DOHH2 (cell line): ENCODE results near the gene ITGA4.

Source experiments
- H3F3A ChIP-seq: fragments of 200-600 bp; sonication (generic), shearing (Covaris generic); 2 replicates; pipeline ENCODE4 v1.6.0; 2016; ENCODE audit warnings: antibody characterized with exemption, mild to moderate bottlenecking; ENCODE audit not compliant: control insufficient read depth, insufficient read depth
- H3K27ac ChIP-seq: fragments of 200-600 bp; sonication (generic); 2 replicates; pipeline ENCODE4 v1.5.1; 2014; ENCODE audit warnings: low read depth, mild to moderate bottlenecking, low read length, moderate library complexity
- H3K27me3 ChIP-seq: fragments of 200-600 bp; sonication (generic); 2 replicates; pipeline ENCODE4 v1.6.1; 2014; ENCODE audit warnings: mild to moderate bottlenecking, low read length, mixed read lengths; ENCODE audit not compliant: control insufficient read depth
- H3K36me3 ChIP-seq: fragments of 200-600 bp; sonication (generic); 2 replicates; pipeline ENCODE4 v1.6.1; 2014; ENCODE audit warnings: mild to moderate bottlenecking, low read length, moderate library complexity, mixed read lengths; ENCODE audit not compliant: control insufficient read depth
- H3K4me1 ChIP-seq: fragments of 200-600 bp; sonication (generic); 2 replicates; pipeline ENCODE4 v1.6.1; 2014; ENCODE audit warnings: mild to moderate bottlenecking, low read length, mixed read lengths; ENCODE audit not compliant: control insufficient read depth
- H3K4me2 ChIP-seq: fragments of 200-600 bp; sonication (generic); 2 replicates; pipeline ENCODE4 v1.6.0; 2014; ENCODE audit warnings: mild to moderate bottlenecking, low read length, moderate library complexity
- H3K4me3 ChIP-seq: fragments of 200-600 bp; sonication (generic); 2 replicates; pipeline ENCODE4 v1.5.1; 2014; ENCODE audit warnings: mild to moderate bottlenecking, low read length, mixed read lengths
- H3K79me2 ChIP-seq: fragments of 200-600 bp; sonication (generic); 2 replicates; pipeline ENCODE4 v1.6.1; 2014; ENCODE audit warnings: mild to moderate bottlenecking, low read length, mixed read lengths; ENCODE audit not compliant: control insufficient read depth
- H3K9me2 ChIP-seq: fragments of 200-600 bp; sonication (generic); replicated peaks from 2 replicates; pipeline ENCODE4 v1.6.1; 2014; ENCODE audit warnings: mild to moderate bottlenecking, low read length, mixed read lengths; ENCODE audit not compliant: control insufficient read depth
- H3K9me3 ChIP-seq: fragments of 200-600 bp; sonication (generic); 2 replicates; pipeline ENCODE4 v1.6.1; 2014; ENCODE audit warnings: antibody characterized with exemption, low read length, mixed read lengths; ENCODE audit not compliant: control insufficient read depth, insufficient read depth
- H4K20me1 ChIP-seq: fragments of 200-600 bp; sonication (generic); 2 replicates; pipeline ENCODE4 v1.6.0; 2014; ENCODE audit warnings: low read depth, mild to moderate bottlenecking, antibody characterized with exemption, low read length, moderate library complexity; ENCODE audit not compliant: control insufficient read depth, insufficient read depth
- CTCF ChIP-seq: fragments of 200-600 bp; sonication (generic); IDR thresholded peaks from one replicate; pipeline ENCODE4 v1.5.1; 2014; ENCODE audit warnings: antibody characterized with exemption, mild to moderate bottlenecking, low read depth, low read length; ENCODE audit not compliant: poor library complexity, severe bottlenecking
- EZH2phosphoT487 ChIP-seq: fragments of 200-600 bp; sonication (generic); IDR thresholded peaks from 2 replicates; pipeline ENCODE4 v1.6.1; 2017; ENCODE audit warnings: borderline replicate concordance, mild to moderate bottlenecking, antibody characterized with exemption, low read length, moderate library complexity, mixed read lengths

Gene ITGA4

GRCh38 chr2:181575650-181576025 lies 118.5 kb downstream of the ITGA4 start:
- H3K27ac ChIP-seq: no peak overlapping the region
- H3K27me3 ChIP-seq: no peaks in the 10 kb centered on the region
- no peaks in the 10 kb centered on the region for H3K36me3 ChIP-seq
- no peaks in the 10 kb centered on the region for H3K9me3 ChIP-seq
- H3K79me2 ChIP-seq: no peaks in the 10 kb centered on the region
- no peaks in the 10 kb centered on the region for H3F3A ChIP-seq
- no peak overlapping the region for H3K4me3 ChIP-seq
- H3K4me1 ChIP-seq: no peaks in the 10 kb centered on the region
- no peaks in the 10 kb centered on the region for H4K20me1 ChIP-seq
- no peak overlapping the region for H3K4me2 ChIP-seq
- TF ChIP-seq CTCF: no peak
- TF ChIP-seq EZH2phosphoT487: no peak
- no peaks in the 10 kb centered on the region for H3K9me2 ChIP-seq

- Histone ChIP-seq H3F3A (no peaks in the 10 kb centered on the region), H3K9me2 (no peaks in the 10 kb centered on the region), H3K79me2 (no peaks in the 10 kb centered on the region), H3K36me3 (no peaks in the 10 kb centered on the region), H3K27ac (no peak overlapping the region), H3K4me3 (no peak overlapping the region), H3K4me2 (no peak overlapping the region), H3K27me3 (no peaks in the 10 kb centered on the region), H3K4me1 (no peaks in the 10 kb centered on the region), H3K9me3 (no peaks in the 10 kb centered on the region), H4K20me1 (no peaks in the 10 kb centered on the region)
- TF ChIP-seq EZH2phosphoT487 (no peak), CTCF (no peak)
Observed at GRCh38 chr2:181576431-181576830, 119.2 kb downstream of the ITGA4 start.

DNA sequence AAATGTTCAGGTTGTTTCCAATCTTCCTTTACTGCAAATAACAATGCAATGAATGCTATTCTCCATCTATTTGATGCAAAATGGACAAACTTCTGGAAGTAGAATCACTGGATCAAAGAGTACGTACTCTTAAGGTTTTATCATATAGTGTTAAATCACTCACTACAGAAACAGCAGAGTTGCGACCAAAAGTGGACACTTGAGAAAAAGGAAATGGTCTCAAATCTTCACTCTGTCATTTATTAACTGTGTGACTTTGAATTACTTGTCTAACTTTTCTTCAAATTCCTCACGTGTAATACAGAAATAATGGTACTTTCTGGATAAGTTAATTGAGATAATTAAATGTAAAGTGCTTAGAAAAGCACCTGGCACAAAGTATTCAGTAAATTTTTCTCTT lies 121.6 kb downstream of the ITGA4 start:
- Histone ChIP-seq H4K20me1 (no peaks in the 10 kb centered on the region), H3K36me3 (no peaks in the 10 kb centered on the region), H3K27ac (no peak overlapping the region), H3K4me1 (no peaks in the 10 kb centered on the region), H3K79me2 (no peaks in the 10 kb centered on the region), H3K4me2 (no peak overlapping the region), H3K27me3 (no peaks in the 10 kb centered on the region), H3K9me3 (no peaks in the 10 kb centered on the region), H3K4me3 (no peak overlapping the region), H3F3A (no peaks in the 10 kb centered on the region), H3K9me2 (no peaks in the 10 kb centered on the region)
- TF ChIP-seq CTCF (no peak), EZH2phosphoT487 (no peak)

- no peaks in the 10 kb centered on the region for H4K20me1 ChIP-seq
- H3K9me3 ChIP-seq: no peaks in the 10 kb centered on the region
- H3K36me3 ChIP-seq: no peaks in the 10 kb centered on the region
- no peak overlapping the region for H3K4me3 ChIP-seq
- H3K4me2 ChIP-seq: no peak overlapping the region
- H3F3A ChIP-seq: no peaks in the 10 kb centered on the region
- H3K27ac ChIP-seq: no peak overlapping the region
- TF ChIP-seq EZH2phosphoT487 (no peak), CTCF (no peak)
- H3K27me3 ChIP-seq: no peaks in the 10 kb centered on the region
- peaks cover 10% of the 10 kb centered on the region for H3K4me1 ChIP-seq
- H3K79me2 ChIP-seq: no peaks in the 10 kb centered on the region
- H3K9me2 ChIP-seq: no peaks in the 10 kb centered on the region
Observed at GRCh38 chr2:181581534-181581933, 124.3 kb downstream of the ITGA4 start.
